EH (cell line): Measurements from ENCODE around the gene TBC1D14.
"Not testable (repeated sequence)": the region's sequence is repeated elsewhere in the genome, so short reads cannot be mapped to it uniquely, and the experiment has no call there.

ENCODE experiments used
- DNase-seq: peaks from one replicate; pipeline ENCODE4 v3.0.0-alpha.2; 2015; ENCODE audit warnings: low read depth

Gene TBC1D14

GRCh38 chr4:7062816-7063215 lies 153.2 kb downstream of the TBC1D14 start:
- DNase-seq: peak; percentile 11

DNA sequence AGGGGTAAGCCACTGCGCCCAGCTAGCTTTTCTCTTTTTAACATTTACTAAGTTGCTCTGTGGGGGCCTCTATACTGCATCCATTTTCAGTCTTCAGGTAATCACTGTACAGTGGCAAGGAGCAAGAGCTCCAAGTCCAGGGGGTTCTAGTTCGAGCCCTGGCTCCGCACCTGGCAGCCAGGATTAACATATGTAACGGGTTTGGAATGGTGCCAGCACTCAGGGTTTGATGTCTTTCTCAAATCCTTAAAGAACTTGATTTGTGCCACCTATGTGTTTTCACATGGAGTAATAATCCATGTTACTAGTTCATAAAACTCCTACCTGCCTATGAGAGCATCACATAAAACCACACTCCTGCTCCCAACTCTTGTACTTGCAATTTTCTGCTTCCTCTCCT lies 153.7 kb downstream of the TBC1D14 start:
- no peak for DNase-seq

- DNase-seq: no peak
Measured at GRCh38 chr4:7066006-7066405, 156.4 kb downstream of the TBC1D14 start.

GRCh38 chr4:7066493-7066892 lies 156.9 kb downstream of the TBC1D14 start:
- no peak for DNase-seq

DNA sequence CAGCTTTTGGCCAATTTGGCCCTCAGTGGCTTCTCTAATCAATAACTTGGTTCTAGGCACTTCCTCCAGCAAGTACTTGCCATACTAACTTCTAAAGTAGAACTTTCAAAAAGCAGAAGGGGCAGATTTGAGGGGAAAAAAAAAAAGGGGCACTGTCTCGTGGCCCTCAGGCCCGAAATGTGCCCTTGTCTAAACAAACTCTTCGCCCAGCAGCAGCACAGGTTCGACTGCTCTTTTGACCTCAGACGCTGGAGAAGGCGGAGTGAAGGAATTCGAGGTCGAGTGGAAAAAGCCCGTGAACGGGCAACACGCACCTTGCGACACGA lies 157.5 kb downstream of the TBC1D14 start:
- DNase-seq: no peak

DNA sequence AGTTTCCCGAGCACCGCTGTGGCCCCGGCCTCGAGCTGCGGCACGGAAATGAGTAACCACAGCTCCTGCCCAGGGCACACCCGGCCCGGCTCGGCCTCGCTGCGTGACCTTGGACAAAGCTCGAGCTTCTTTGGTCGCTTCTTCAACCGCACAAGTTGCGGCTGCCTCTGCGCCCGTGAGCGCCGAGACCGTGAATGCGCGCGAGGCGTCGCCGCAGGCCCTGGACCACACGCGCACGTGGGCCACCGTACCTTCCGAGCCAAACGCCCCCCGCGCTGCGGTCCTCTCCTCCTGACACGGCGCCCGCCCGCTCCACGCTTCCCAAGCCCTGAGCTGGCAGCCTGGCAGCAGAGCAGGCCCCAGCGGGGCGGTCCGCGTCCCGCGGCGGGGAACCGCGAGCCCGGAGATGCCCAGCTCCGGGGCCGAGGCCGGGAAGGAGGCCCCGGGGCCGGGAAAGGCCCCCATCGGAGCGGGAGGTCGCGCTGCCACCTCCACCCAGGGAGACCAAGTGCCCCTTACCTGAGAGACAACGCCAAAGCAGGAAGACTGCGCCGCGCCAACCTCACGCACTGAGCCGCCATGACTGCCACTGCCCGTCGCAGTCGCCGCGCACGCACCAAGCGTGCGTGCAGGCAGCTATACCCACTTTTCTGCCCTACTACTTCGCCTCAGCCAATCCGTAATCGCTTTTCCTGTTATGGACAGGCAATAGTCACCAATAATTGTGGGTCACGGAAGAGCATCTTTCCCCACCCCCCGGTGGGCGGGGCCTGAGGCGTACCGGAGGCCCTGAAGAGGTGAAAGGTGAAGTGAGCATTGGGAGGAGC lies 158.0 kb downstream of the TBC1D14 start, which contains the start of gene GRPEL1:
TSS of gene GRPEL1 (minus strand) at position 613 of the 827 bp plus-strand sequence. CDS start at position 581, 32 bp downstream.
- peak; percentile 100 for DNase-seq

GRCh38 chr4:7068279-7068842 lies 158.7 kb downstream of the TBC1D14 start:
- DNase-seq: no peak

GRCh38 chr4:7068883-7069282 lies 159.3 kb downstream of the TBC1D14 start:
- DNase-seq: peak; percentile 24

- peak; percentile 72 for DNase-seq
Measured at GRCh38 chr4:7070729-7071511, 161.3 kb downstream of the TBC1D14 start.

- no peak for DNase-seq
Measured at GRCh38 chr4:7073059-7073458, 163.4 kb downstream of the TBC1D14 start.

GRCh38 chr4:7073526-7074390 lies 164.1 kb downstream of the TBC1D14 start:
- peak; percentile 71 for DNase-seq

DNA sequence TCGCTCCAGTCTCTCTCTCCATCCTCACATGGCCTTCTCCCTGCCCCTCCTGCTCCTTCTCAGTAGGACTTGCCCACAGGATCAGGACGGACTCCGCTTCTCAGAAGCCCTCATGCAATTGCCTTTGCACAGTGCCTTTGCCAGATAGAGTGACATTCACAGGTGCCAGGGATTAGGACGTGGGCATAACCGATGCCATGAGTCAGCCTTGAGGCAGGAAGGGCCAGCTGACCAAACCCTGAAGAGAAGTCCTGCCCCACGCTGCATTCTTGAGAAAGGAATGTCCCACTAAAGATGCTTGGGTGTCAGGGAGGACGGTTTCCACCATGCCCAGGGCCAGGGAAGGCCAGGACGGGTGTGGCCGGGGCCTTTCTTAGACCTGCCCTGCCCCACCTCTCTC lies 164.8 kb downstream of the TBC1D14 start:
- DNase-seq: peak; percentile 52

GRCh38 chr4:7075962-7076695 lies 166.5 kb downstream of the TBC1D14 start:
- peak; percentile 48 for DNase-seq

- DNase-seq: no peak
Measured at GRCh38 chr4:7076696-7077082, 167.1 kb downstream of the TBC1D14 start.

DNA sequence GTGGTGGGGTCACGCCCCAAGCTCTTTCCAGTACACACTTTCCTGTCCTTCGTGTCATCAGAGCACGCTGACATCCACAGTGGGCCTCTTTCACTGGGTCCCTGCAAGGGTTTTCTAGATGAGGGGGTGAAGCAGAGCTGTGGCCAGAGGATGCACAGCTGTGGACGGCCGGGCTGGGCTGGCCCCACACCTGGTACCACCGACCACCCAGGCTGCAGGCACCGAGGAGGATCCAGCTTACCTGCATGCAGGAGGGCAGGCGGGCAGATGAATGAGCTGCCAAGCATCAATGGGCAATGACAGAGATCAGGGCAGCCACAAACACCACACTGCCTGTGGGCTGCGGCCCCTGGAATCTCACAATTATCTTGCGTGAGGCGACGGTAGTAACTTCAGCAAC lies 167.7 kb downstream of the TBC1D14 start:
- no peak for DNase-seq

DNA sequence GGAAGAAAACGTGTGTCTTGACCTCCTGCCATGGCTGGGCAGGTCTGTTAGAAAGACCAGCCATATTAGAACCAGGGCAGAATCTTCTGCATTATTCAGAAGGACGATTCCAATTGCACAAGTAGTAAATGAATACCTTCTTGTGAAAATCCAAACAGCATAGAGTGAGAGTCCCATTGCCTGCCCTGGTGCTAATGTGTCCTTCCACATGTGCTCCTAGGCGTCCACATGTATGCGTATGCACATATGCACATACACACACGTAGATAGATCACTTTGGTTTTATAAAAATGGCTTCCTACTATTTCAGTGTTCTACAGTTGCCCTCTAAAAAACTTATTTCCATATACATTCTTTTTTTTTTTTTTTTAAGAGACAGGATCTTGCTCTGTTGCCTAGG lies 168.4 kb downstream of the TBC1D14 start:
- no peak for DNase-seq

GRCh38 chr4:7079483-7079882 lies 169.9 kb downstream of the TBC1D14 start:
- DNase-seq: not testable (repeated sequence)

- DNase-seq: peak; percentile 13
Measured at GRCh38 chr4:7079909-7080308, 170.3 kb downstream of the TBC1D14 start.
